ENCODE results near the gene NUBP2.

NUBP2 gene

GRCh38 chr16:1781758-1782407, 877 bp upstream of the NUBP2 start:
- TF ChIP-seq CTCF (IDR thresholded peaks at IDR 0.05), result peak in 1 of 2 experiments; percentile 20
- no peak for DNase-seq
- peaks cover 0 to 69% (median 40%) of the 10 kb centered on the region in 4 donors for H3K4me1 ChIP-seq
- H3K4me3 ChIP-seq, result peak overlapping the region; percentile 74 to 94
- H3K27me3 ChIP-seq, result no peaks in the 10 kb centered on the region
- H3K27ac ChIP-seq, result peak overlapping the region; percentile 70 to 78
- intact Hi-C loops (cut with DNase I; ENCODE audit: low total_unique reads), result loop anchor here (5.0 kb wide), 1 partner anchor 45 kb away; the partner anchor contains the start of genes FAHD1 and HAGH
- peaks cover 18 to 61% (median 42%) of the 10 kb centered on the region in 3 donors for H3K36me3 ChIP-seq
- no peaks in the 10 kb centered on the region for H3K9me3 ChIP-seq

- intact Hi-C loops (cut with DNase I; ENCODE audit: low total_unique reads), result loop anchor here (5.0 kb wide), 1 partner anchor 42 kb away; the partner anchor contains the start of genes FAHD1 and HAGH
- Histone ChIP-seq H3K36me3 (peaks cover 15 to 61% (median 43%) of the 10 kb centered on the region in 3 donors), H3K4me3 (no peak overlapping the region), H3K27ac (no peak overlapping the region), H3K9me3 (no peaks in the 10 kb centered on the region), H3K4me1 (peaks cover 0 to 61% (median 35%) of the 10 kb centered on the region in 4 donors), H3K27me3 (no peaks in the 10 kb centered on the region)
- TF ChIP-seq CTCF (IDR thresholded peaks at IDR 0.05), result no peak
- no peak for DNase-seq
These were observed 2.5 kb downstream of the NUBP2 start for GRCh38 chr16:1784977-1785845.

GRCh38 chr16:1785846-1786170, 3.0 kb downstream of the NUBP2 start:
- TF ChIP-seq CTCF (IDR thresholded peaks at IDR 0.05), result no peak
- DNase-seq, result no peak
- H3K4me3 ChIP-seq, result no peak overlapping the region
- intact Hi-C loops (cut with DNase I; ENCODE audit: low total_unique reads), result no loop called here
- H3K27me3 ChIP-seq, result no peaks in the 10 kb centered on the region
- H3K36me3 ChIP-seq, result peaks cover 15 to 61% (median 41%) of the 10 kb centered on the region in 3 donors
- H3K27ac ChIP-seq, result no peak overlapping the region
- peaks cover 0 to 56% (median 30%) of the 10 kb centered on the region in 4 donors for H3K4me1 ChIP-seq
- no peaks in the 10 kb centered on the region for H3K9me3 ChIP-seq

GRCh38 chr16:1786242-1787055, 3.7 kb downstream of the NUBP2 start:
- H3K4me1 ChIP-seq, result peaks cover 0 to 49% (median 24%) of the 10 kb centered on the region in 4 donors
- intact Hi-C loops (cut with DNase I; ENCODE audit: low total_unique reads), result no loop called here
- DNase-seq, result no peak
- H3K4me3 ChIP-seq, result no peak overlapping the region
- no peaks in the 10 kb centered on the region for H3K27me3 ChIP-seq
- H3K9me3 ChIP-seq, result no peaks in the 10 kb centered on the region
- peaks cover 15 to 64% (median 43%) of the 10 kb centered on the region in 3 donors for H3K36me3 ChIP-seq
- no peak overlapping the region for H3K27ac ChIP-seq
- TF ChIP-seq CTCF (IDR thresholded peaks at IDR 0.05), result no peak

GRCh38 chr16:1787056-1787321, 4.2 kb downstream of the NUBP2 start:
- Histone ChIP-seq H3K36me3 (peaks cover 15 to 70% (median 44%) of the 10 kb centered on the region in 3 donors), H3K9me3 (no peaks in the 10 kb centered on the region), H3K4me1 (peaks cover 0 to 44% (median 21%) of the 10 kb centered on the region in 4 donors), H3K27me3 (no peaks in the 10 kb centered on the region), H3K27ac (no peak overlapping the region), H3K4me3 (no peak overlapping the region)
- DNase-seq, result no peak
- intact Hi-C loops (cut with DNase I; ENCODE audit: low total_unique reads), result no loop called here
- no peak for TF ChIP-seq CTCF (IDR thresholded peaks at IDR 0.05)

Data from tibial artery (tissue), 4 donors.